Astrocyte of the cerebellum (primary cell): ENCODE measurements around the gene TTC28.

Experiments used
- DNase-seq: peaks from one replicate; pipeline ENCODE4 v3.0.0-alpha.2; 2011; ENCODE audit warnings: low read depth
- H3K4me3 ChIP-seq: 2 replicates; pipeline ENCODE4 v1.5.1; 2011; ENCODE audit warnings: mild to moderate bottlenecking, low read depth, low read length, moderate library complexity
- in situ Hi-C: cut with HindIII; loops from 2 replicates; pipeline ENCODE4 v1.10.0; 2017; ENCODE audit warnings: low sequenced_read_pairs
- TF ChIP-seq, protein P1 (sequence below): IDR thresholded peaks from 2 replicates; pipeline ENCODE4 v1.5.1; 2012; ENCODE audit warnings: low read length, low read depth, moderate library complexity, mild to moderate bottlenecking; ENCODE audit errors: missing control alignments

The TTC28 gene

DNA sequence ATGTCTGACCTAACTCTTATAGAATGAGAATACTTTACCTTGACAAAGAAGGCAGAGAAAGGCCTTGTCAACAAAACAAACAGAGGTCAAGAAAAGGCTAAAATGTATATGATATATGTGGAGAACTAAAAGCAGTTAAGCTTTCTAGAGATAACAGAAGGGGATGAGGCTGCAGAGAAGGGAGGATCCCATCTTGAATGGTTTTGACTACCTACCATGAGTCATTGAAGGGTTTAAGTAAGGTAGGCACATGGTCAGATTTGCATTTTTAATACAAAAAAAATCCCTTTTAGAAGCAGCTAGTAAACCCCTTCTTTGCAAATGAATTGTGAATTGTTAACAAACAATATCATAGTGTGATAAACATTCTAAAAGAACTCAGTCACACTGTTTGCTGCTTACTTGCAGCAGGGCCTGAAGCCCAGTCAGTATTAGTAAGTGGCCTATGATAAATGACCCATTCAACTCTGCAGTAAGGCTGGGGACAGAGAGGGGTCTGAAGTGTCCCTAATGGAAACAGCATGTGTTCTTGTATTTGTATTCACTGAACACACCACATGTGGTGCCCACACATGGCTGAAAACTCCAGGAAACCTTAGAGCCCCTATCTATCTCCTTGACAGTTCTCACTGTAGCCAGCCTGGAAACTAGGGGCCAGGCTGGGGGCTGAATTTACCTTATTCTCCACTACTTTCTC lies 431.8 kb downstream of the TTC28 start:
- no peak overlapping the region for H3K4me3 ChIP-seq
- TF ChIP-seq, protein P1, sequence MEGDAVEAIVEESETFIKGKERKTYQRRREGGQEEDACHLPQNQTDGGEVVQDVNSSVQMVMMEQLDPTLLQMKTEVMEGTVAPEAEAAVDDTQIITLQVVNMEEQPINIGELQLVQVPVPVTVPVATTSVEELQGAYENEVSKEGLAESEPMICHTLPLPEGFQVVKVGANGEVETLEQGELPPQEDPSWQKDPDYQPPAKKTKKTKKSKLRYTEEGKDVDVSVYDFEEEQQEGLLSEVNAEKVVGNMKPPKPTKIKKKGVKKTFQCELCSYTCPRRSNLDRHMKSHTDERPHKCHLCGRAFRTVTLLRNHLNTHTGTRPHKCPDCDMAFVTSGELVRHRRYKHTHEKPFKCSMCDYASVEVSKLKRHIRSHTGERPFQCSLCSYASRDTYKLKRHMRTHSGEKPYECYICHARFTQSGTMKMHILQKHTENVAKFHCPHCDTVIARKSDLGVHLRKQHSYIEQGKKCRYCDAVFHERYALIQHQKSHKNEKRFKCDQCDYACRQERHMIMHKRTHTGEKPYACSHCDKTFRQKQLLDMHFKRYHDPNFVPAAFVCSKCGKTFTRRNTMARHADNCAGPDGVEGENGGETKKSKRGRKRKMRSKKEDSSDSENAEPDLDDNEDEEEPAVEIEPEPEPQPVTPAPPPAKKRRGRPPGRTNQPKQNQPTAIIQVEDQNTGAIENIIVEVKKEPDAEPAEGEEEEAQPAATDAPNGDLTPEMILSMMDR, result no peak
- DNase-seq, result no peak
- in situ Hi-C loops, result loop anchor here (10.0 kb wide), 2 partner anchors 77 to 187 kb away; no protein-coding TSS in a partner anchor

DNA sequence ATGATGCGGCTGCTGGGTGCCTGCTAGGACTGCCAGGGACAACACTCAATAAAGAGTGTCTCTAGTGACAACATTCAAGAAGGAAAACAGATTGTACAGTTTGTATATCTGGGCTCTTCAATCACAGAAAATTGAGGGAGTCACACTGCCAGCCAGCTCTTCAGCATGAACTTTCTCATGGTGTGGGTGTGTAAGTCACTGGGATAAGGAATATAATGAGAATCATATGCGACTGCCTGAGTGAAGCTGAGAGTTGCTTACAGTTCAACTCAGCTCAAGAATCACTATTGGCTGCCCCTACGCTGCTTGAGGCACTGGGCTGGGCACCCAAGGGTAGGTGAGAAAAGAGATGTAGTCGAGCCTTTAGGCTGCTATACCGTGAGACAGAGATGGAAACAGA lies 432.5 kb downstream of the TTC28 start:
- no peak for DNase-seq
- no peak overlapping the region for H3K4me3 ChIP-seq
- TF ChIP-seq, protein P1, result no peak
- in situ Hi-C loops, result loop anchor here (10.0 kb wide), 2 partner anchors 78 to 188 kb away; no protein-coding TSS in a partner anchor

DNA sequence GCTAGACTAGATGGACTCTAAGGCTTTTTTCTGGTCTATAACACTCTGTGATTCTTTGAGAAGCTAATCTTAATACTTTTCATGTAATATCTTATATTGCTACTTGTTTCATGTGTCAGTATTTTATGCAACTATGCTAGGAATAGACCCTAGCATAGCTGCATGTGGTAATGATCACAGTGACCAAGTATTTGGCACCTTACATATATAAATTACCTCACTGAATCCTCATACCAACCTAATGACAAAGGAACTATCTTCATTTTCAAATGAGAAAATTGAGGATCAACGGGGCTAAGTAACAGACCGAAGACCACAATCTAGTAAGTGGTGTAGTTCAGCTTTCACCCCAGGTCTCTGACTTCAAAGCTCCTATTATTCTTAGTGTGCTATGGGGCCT lies 433.2 kb downstream of the TTC28 start:
- TF ChIP-seq, protein P1, result no peak
- in situ Hi-C loops, result loop anchor here (10.0 kb wide), 2 partner anchors 78 to 188 kb away; no protein-coding TSS in a partner anchor
- no peak overlapping the region for H3K4me3 ChIP-seq
- peak; percentile 85 for DNase-seq

DNA sequence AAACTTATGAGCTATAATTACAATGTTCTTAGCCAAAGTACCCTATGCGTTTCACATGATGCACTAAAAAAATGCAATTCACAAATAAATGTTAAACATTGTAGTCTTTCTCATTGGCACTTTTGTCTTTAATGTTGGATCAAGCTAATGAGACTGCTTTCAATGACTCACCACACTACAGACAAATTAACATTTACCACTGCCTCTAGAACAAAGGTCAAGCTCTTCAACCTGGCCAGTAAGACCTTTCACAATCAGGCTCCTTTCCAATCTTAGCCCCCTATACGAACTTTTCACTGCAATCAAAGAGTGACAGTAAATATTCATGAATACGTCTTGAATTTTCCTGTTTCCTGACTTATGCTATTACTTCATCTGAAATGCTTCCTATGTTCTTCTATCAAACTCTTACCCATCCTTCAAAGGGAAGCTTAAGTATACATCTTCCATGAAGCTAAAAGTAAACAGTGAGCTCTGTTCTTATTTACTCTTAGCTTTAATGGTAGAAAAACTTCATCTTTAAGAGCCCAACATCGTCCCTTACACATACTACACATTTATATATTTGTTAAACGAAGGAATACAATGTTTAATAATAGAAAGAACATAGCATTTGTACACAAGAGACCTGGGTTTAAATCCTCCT lies 433.9 kb downstream of the TTC28 start:
- TF ChIP-seq, protein P1, result no peak
- no peak for DNase-seq
- in situ Hi-C loops, result loop anchor here (10.0 kb wide), 2 partner anchors 79 to 189 kb away; no protein-coding TSS in a partner anchor
- no peak overlapping the region for H3K4me3 ChIP-seq

DNA sequence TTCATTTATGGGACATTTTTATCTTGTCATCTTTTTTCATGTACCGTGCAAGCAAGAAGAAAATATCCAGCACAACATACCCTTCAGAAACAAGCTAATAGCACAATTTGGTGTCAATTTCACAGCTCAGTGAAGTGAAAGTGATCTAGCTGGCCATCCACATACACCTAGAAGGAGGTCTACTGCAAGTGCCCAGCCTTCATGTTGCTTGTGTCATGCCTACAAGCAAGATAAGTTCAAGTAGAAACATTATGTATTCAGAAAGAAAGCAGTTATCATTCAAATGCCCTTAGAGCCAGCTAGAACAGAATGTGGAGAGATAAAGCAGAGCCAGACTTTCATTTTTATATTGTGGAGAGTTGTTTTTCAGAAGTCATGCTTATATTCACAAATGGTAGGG lies 434.9 kb downstream of the TTC28 start:
- no peak for DNase-seq
- in situ Hi-C loops, result loop anchor here (10.0 kb wide), 2 partner anchors 80 to 190 kb away; no protein-coding TSS in a partner anchor
- TF ChIP-seq, protein P1, result no peak
- H3K4me3 ChIP-seq, result no peak overlapping the region

DNA sequence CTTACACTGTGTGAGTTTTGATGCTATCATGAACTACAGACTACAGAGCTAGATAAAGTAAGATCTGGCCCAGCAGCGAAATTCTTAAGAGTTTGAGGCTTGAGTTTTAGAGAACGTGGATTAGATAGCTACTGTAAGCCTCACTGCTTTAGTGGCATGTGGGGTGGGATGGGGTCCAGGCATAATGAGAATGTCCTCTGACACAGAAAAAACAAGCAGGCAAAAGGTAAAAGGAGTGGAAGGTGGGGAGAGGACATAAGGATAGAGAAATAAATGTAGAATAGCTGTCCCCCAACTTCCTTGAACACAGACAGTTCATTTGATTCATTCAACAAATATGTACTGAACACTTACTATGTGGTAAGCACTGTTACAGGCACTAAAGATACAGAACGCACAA lies 436.1 kb downstream of the TTC28 start:
- no peak overlapping the region for H3K4me3 ChIP-seq
- TF ChIP-seq, protein P1, result no peak
- in situ Hi-C loops, result loop anchor here (10.0 kb wide), 2 partner anchors 81 to 191 kb away; no protein-coding TSS in a partner anchor
- DNase-seq, result peak; percentile 42
